ENCODE measurements around the gene SNX9.
A peak's percentile ranks its signal among the peaks of the same experiment; 100 is the strongest.
"Not testable (repeated sequence)": the region's sequence is repeated elsewhere in the genome, so short reads cannot be mapped to it uniquely, and the experiment has no call there.

SNX9 gene

DNA sequence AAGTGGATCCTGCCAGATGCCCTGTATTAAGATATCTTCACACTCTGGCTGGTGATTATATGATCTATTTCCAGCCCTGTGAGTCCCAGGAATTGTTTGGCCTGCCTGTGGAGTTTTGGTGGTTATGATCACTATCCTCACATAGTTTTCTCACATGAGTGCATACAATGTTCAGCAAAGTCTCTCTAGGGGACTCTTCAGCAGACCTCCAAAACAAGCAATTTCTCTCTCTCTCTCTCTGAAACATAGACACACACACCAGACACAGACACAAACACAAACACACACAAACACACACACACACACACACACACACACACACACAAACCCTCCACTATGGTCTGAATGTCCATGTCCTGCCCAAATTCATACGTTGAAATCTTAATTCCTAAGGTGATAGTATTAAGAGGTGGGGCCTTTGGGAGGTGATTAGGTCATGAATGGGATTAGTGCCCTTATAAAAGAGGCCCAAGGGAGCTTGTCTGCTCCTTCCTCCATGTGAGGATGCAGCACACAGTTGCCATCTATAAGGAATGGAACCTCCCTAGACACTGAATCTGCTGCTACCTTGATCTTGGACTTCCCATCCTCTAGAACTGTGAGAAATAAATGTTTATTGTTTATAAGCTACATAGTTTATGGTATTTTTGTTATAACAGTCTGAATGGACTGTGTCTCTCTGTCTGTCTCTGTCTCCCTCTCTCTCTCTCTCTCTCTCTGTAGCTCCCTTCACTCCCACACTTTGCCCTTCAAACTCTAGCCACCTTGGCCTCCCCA, 136.6 kb downstream of the SNX9 start:
- Histone ChIP-seq H3K4me3 (ENCODE audit: low read length) (no peak overlapping the region), H3K36me3 (ENCODE audit: control insufficient read depth, insufficient read depth, low read length) (no peaks in the 10 kb centered on the region), H3K27me3 (ENCODE audit: control insufficient read depth, insufficient read depth, low read length) (no peaks in the 10 kb centered on the region), H3K9me3 (ENCODE audit: control insufficient read depth, low read length) (no peaks in the 10 kb centered on the region), H3K9ac (ENCODE audit: low read length) (no peak overlapping the region), H3K4me1 (ENCODE audit: control insufficient read depth, insufficient read depth, low read length) (peaks cover 5% of the 10 kb centered on the region)

- Histone ChIP-seq H3K9ac (ENCODE audit: low read length) (no peak overlapping the region), H3K36me3 (ENCODE audit: control insufficient read depth, insufficient read depth, low read length) (no peaks in the 10 kb centered on the region), H3K4me3 (ENCODE audit: low read length) (no peak overlapping the region), H3K9me3 (ENCODE audit: control insufficient read depth, low read length) (no peaks in the 10 kb centered on the region), H3K4me1 (ENCODE audit: control insufficient read depth, insufficient read depth, low read length) (peaks cover under 1% of the 10 kb centered on the region), H3K27me3 (ENCODE audit: control insufficient read depth, insufficient read depth, low read length) (no peaks in the 10 kb centered on the region)
These were observed 138.2 kb downstream of the SNX9 start for GRCh38 chr6:157961153-157961831.

DNA sequence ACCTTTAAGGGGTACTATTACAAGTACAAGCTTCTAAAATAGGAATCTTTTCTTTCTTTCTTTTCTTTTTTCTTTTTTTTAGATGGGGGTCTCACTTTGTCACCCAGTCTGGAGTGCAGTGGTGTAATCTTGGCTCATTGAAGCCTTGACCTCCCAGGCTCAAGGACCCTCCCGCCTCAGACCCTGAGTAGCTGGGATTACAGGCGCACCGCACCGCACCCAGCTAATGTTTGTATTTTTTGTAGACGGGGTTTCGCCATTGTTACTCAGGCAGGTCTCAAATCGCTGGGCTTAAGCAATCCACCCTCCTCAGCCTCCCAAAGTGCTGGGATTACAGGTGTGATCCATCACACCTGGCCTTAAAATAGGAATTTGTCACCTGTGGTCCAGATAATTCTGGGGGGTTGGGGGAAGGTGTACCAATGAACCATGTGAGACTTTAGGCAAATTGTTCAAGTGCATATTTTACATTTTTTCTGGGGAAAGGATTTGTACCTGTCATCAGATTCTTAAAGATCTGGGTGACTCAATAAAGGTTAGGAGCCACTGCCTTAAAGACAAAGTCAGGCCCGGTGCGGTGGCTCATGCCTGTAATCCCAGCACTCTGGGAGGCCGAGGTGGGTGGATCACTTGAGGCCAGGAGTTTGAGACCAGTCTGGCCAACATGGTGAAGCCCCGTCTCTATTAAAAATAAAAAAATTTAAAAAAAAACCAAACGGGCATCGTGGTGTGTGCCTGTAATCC, 139.0 kb downstream of the SNX9 start:
- Histone ChIP-seq H3K36me3 (ENCODE audit: control insufficient read depth, insufficient read depth, low read length) (no peaks in the 10 kb centered on the region), H3K9me3 (ENCODE audit: control insufficient read depth, low read length) (no peaks in the 10 kb centered on the region), H3K4me3 (ENCODE audit: low read length) (no peak overlapping the region), H3K9ac (ENCODE audit: low read length) (no peak overlapping the region), H3K4me1 (ENCODE audit: control insufficient read depth, insufficient read depth, low read length) (peaks cover 7% of the 10 kb centered on the region), H3K27me3 (ENCODE audit: control insufficient read depth, insufficient read depth, low read length) (no peaks in the 10 kb centered on the region)

DNA sequence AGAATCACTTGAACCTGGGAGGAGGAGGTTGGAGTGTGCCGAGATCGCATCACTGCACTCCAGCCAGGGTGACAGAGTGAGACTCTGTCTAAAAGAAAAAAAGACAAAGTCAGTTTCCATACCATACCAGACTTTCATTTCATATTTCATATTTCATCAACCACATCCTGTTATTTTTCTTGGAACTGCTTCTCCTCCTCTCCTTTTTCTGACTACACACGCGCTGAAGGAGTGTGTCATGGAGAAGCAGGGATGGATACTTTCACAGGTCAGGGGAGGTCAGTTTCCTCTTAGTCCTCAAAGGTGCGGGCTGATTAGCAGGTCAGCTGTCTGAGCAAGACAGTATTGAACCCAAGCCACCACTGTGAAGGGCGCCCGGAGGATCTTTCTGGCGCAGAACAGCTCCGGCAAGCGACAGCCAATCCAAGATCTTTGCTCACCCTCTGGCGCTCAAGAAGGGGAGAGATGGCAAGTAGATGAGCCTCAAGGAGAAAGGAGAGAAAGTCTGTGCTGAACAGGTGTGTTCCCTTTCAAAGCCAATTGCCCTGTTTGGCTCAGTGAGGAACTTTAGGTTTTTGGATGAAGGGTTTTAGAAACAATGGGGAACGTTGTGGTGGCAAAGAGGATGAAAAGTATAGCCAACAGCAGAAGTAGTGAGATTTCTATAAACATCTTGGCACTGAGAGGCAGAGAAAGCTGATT, 139.7 kb downstream of the SNX9 start:
- no peaks in the 10 kb centered on the region for H3K27me3 ChIP-seq (ENCODE audit: control insufficient read depth, insufficient read depth, low read length)
- H3K9me3 ChIP-seq (ENCODE audit: control insufficient read depth, low read length) = no peaks in the 10 kb centered on the region
- no peak overlapping the region for H3K9ac ChIP-seq (ENCODE audit: low read length)
- H3K36me3 ChIP-seq (ENCODE audit: control insufficient read depth, insufficient read depth, low read length) = no peaks in the 10 kb centered on the region
- peaks cover 15% of the 10 kb centered on the region for H3K4me1 ChIP-seq (ENCODE audit: control insufficient read depth, insufficient read depth, low read length)
- no peak overlapping the region for H3K4me3 ChIP-seq (ENCODE audit: low read length)

- Histone ChIP-seq H3K36me3 (ENCODE audit: control insufficient read depth, insufficient read depth, low read length) (no peaks in the 10 kb centered on the region), H3K27me3 (ENCODE audit: control insufficient read depth, insufficient read depth, low read length) (no peaks in the 10 kb centered on the region), H3K4me1 (ENCODE audit: control insufficient read depth, insufficient read depth, low read length) (peaks cover 15% of the 10 kb centered on the region), H3K9ac (ENCODE audit: low read length) (no peak overlapping the region), H3K4me3 (ENCODE audit: low read length) (no peak overlapping the region), H3K9me3 (ENCODE audit: control insufficient read depth, low read length) (no peaks in the 10 kb centered on the region)
These were observed 141.1 kb downstream of the SNX9 start for GRCh38 chr6:157964100-157964499.

GRCh38 chr6:157965387-157965786, 142.3 kb downstream of the SNX9 start:
- Histone ChIP-seq H3K27me3 (ENCODE audit: control insufficient read depth, insufficient read depth, low read length) (no peaks in the 10 kb centered on the region), H3K4me3 (ENCODE audit: low read length) (no peak overlapping the region), H3K9me3 (ENCODE audit: control insufficient read depth, low read length) (no peaks in the 10 kb centered on the region), H3K4me1 (ENCODE audit: control insufficient read depth, insufficient read depth, low read length) (peaks cover 15% of the 10 kb centered on the region), H3K9ac (ENCODE audit: low read length) (no peak overlapping the region), H3K36me3 (ENCODE audit: control insufficient read depth, insufficient read depth, low read length) (no peaks in the 10 kb centered on the region)

GRCh38 chr6:157966589-157966977, 143.5 kb downstream of the SNX9 start:
- Histone ChIP-seq H3K27me3 (ENCODE audit: control insufficient read depth, insufficient read depth, low read length) (no peaks in the 10 kb centered on the region), H3K9ac (ENCODE audit: low read length) (peak overlapping the region; percentile 40), H3K4me3 (ENCODE audit: low read length) (no peak overlapping the region), H3K9me3 (ENCODE audit: control insufficient read depth, low read length) (no peaks in the 10 kb centered on the region), H3K4me1 (ENCODE audit: control insufficient read depth, insufficient read depth, low read length) (peaks cover 15% of the 10 kb centered on the region), H3K36me3 (ENCODE audit: control insufficient read depth, insufficient read depth, low read length) (no peaks in the 10 kb centered on the region)

GRCh38 chr6:157967020-157967419, 144.0 kb downstream of the SNX9 start:
- Histone ChIP-seq H3K9ac (ENCODE audit: low read length) (peak overlapping the region; percentile 40), H3K4me3 (ENCODE audit: low read length) (no peak overlapping the region), H3K27me3 (ENCODE audit: control insufficient read depth, insufficient read depth, low read length) (no peaks in the 10 kb centered on the region), H3K4me1 (ENCODE audit: control insufficient read depth, insufficient read depth, low read length) (peaks cover 15% of the 10 kb centered on the region), H3K9me3 (ENCODE audit: control insufficient read depth, low read length) (no peaks in the 10 kb centered on the region), H3K36me3 (ENCODE audit: control insufficient read depth, insufficient read depth, low read length) (no peaks in the 10 kb centered on the region)

DNA sequence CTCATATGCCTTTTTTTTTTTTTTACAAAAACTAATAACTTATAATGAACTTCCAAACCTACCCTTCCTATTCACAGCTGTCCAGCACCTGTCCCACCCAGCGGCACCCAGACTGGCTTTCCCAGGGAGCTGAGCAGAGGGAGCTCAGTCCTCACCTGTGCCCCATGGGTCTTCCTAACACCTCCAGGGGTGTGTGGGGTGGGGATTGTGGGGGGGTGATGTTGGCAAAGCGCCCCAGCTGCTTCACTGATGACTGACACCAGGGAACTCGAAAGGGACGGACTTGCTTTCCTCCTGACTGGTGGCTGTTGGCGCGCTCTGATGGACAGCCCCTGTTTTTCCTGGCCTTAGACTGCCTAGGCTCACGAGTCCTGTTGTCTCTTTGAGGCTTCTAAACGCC, 144.4 kb downstream of the SNX9 start:
- peaks cover 15% of the 10 kb centered on the region for H3K4me1 ChIP-seq (ENCODE audit: control insufficient read depth, insufficient read depth, low read length)
- H3K9ac ChIP-seq (ENCODE audit: low read length) = no peak overlapping the region
- H3K27me3 ChIP-seq (ENCODE audit: control insufficient read depth, insufficient read depth, low read length) = no peaks in the 10 kb centered on the region
- no peaks in the 10 kb centered on the region for H3K9me3 ChIP-seq (ENCODE audit: control insufficient read depth, low read length)
- no peaks in the 10 kb centered on the region for H3K36me3 ChIP-seq (ENCODE audit: control insufficient read depth, insufficient read depth, low read length)
- H3K4me3 ChIP-seq (ENCODE audit: low read length) = no peak overlapping the region

- peaks cover 13% of the 10 kb centered on the region for H3K4me1 ChIP-seq (ENCODE audit: control insufficient read depth, insufficient read depth, low read length)
- not testable (repeated sequence) for H3K4me3 ChIP-seq (ENCODE audit: low read length); H3K9me3 ChIP-seq (ENCODE audit: control insufficient read depth, low read length); H3K36me3 ChIP-seq (ENCODE audit: control insufficient read depth, insufficient read depth, low read length); H3K9ac ChIP-seq (ENCODE audit: low read length); H3K27me3 ChIP-seq (ENCODE audit: control insufficient read depth, insufficient read depth, low read length)
These were observed 149.1 kb downstream of the SNX9 start for GRCh38 chr6:157972177-157972576.

GRCh38 chr6:157974341-157974894, 151.4 kb downstream of the SNX9 start:
- Histone ChIP-seq H3K9ac (ENCODE audit: low read length) (no peak overlapping the region), H3K9me3 (ENCODE audit: control insufficient read depth, low read length) (no peaks in the 10 kb centered on the region), H3K36me3 (ENCODE audit: control insufficient read depth, insufficient read depth, low read length) (no peaks in the 10 kb centered on the region), H3K4me1 (ENCODE audit: control insufficient read depth, insufficient read depth, low read length) (peaks cover 7% of the 10 kb centered on the region), H3K4me3 (ENCODE audit: low read length) (no peak overlapping the region), H3K27me3 (ENCODE audit: control insufficient read depth, insufficient read depth, low read length) (no peaks in the 10 kb centered on the region)
